Measurements from ENCODE around the gene GATD1. TPM values are rescaled to one million over a fixed set of nuclear protein-coding genes. Genes with fewer than 3 reads are reported as not detected.

GATD1 gene
- total RNA-seq, 8 experiments from 2014 or later: 22.8 to 70.1 (median 38.0) TPM

DNA sequence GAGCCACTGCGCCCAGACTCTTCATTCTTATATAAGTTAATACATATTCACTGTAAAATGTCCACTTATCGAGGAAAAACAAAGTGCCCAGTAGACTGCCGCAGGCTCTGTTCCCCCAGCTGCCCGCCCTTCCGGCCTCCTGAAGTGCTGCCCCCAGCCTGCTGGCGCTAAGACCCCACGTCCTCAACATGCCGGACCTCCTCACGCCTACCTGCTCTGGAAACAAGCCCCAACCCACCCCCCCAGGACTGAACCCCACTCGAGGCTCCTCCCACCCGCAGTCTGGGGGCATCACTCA is 1.1 kb downstream of the GATD1 start:
- in situ Hi-C loops (cut with MboI; ENCODE audit: low pct_unique_long_range_greater_than_20kb in 2 of 9, low sequenced_read_pairs in 9 of 9, unreplicated experiment in 9 of 9): no loop called here
- peaks cover 16 to 17% of the 10 kb centered on the region in 2 donors for H3K4me1 ChIP-seq (replicated peaks in 1 of 2)
- 18 to 43% (median 20%) methylated on average over 2 of the region's 11 CpGs; no CpG with 5 or more reads in 7 of the 10 experiments for WGBS, 10 experiments
- peak overlapping the region; percentile 80 to 98 (median 97) for H3K4me3 ChIP-seq
- ATAC-seq (replicated peaks in 6 of 8): peak in 1 of 8 experiments; percentile 1
- no peak overlapping the region for H3K27ac ChIP-seq

- Histone ChIP-seq H3K27ac (no peak overlapping the region), H3K4me3 (no peak overlapping the region), H3K4me1 (replicated peaks in 1 of 2) (peaks cover 16 to 17% of the 10 kb centered on the region in 2 donors)
- WGBS, 10 experiments: 7 to 100% (median 90%) methylated on average over 1 to 8 of the region's 20 CpGs; no CpG with 5 or more reads in 5 of the 10 experiments
- peak in 1 of 8 experiments; percentile 2 for ATAC-seq (replicated peaks in 6 of 8)
- in situ Hi-C loops (cut with MboI; ENCODE audit: low pct_unique_long_range_greater_than_20kb in 2 of 9, low sequenced_read_pairs in 9 of 9, unreplicated experiment in 9 of 9): loop anchor here in 1 of 9 experiments (25.0 kb wide), 1 partner anchor 213 kb away; the partner anchor contains the start of genes LMNTD2 and RASSF7
These were observed 2.3 kb downstream of the GATD1 start for GRCh38 chr11:774873-775592.

DNA sequence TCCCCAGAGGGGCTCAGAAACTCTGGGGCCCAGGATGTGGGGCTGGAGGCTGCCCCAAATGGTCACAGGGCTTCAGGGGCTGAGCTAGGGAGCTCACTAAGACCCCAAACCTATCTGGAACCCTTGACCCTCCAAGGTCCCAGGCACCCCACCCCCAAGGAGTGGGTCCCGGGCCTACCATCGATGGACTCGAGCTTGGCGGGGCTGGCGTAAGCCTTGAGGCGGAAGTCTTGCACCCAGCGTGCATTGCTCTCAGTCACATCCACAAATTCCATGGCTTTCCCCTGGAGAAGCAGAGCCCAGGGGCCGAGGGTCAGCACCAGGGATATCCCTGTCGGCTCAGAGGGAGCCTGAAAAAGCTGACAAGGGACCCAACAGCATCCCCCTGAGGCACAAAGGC is 3.5 kb downstream of the GATD1 start:
- 86 to 100% (median 100%) methylated on average over 1 to 4 of the region's 9 CpGs; no CpG with 5 or more reads in 7 of the 10 experiments for WGBS, 10 experiments
- Histone ChIP-seq H3K27ac (no peak overlapping the region), H3K4me3 (no peak overlapping the region), H3K4me1 (replicated peaks in 1 of 2) (peaks cover 16 to 17% of the 10 kb centered on the region in 2 donors)
- in situ Hi-C loops (cut with MboI; ENCODE audit: low pct_unique_long_range_greater_than_20kb in 2 of 9, low sequenced_read_pairs in 9 of 9, unreplicated experiment in 9 of 9): loop anchor here in 1 of 9 experiments (25.0 kb wide), 1 partner anchor 212 kb away; the partner anchor contains the start of genes LMNTD2 and RASSF7
- ATAC-seq (replicated peaks in 6 of 8): no peak

GRCh38 chr11:773425-773824 is 3.9 kb downstream of the GATD1 start:
- Histone ChIP-seq H3K4me3 (no peak overlapping the region), H3K27ac (no peak overlapping the region), H3K4me1 (replicated peaks in 1 of 2) (peaks cover 15 to 16% of the 10 kb centered on the region in 2 donors)
- 89 to 100% (median 100%) methylated on average over 1 to 4 of the region's 5 CpGs; no CpG with 5 or more reads in 7 of the 10 experiments for WGBS, 10 experiments
- in situ Hi-C loops (cut with MboI; ENCODE audit: low pct_unique_long_range_greater_than_20kb in 2 of 9, low sequenced_read_pairs in 9 of 9, unreplicated experiment in 9 of 9): loop anchor here in 1 of 9 experiments (25.0 kb wide), 1 partner anchor 211 kb away; the partner anchor contains the start of genes LMNTD2 and RASSF7
- no peak for ATAC-seq (replicated peaks in 6 of 8)

GRCh38 chr11:772429-773390 is 4.6 kb downstream of the GATD1 start:
- ATAC-seq (replicated peaks in 6 of 8): peak in 1 of 8 experiments; percentile 2
- H3K27ac ChIP-seq: no peak overlapping the region
- WGBS, 10 experiments: 100% methylated on average over 1 of the region's 34 CpGs; no CpG with 5 or more reads in 8 of the 10 experiments
- in situ Hi-C loops (cut with MboI; ENCODE audit: low pct_unique_long_range_greater_than_20kb in 2 of 9, low sequenced_read_pairs in 9 of 9, unreplicated experiment in 9 of 9): loop anchor here in 1 of 9 experiments (25.0 kb wide), 1 partner anchor 210 kb away; the partner anchor contains the start of genes LMNTD2 and RASSF7
- peaks cover 11 to 12% of the 10 kb centered on the region in 2 donors for H3K4me1 ChIP-seq (replicated peaks in 1 of 2)
- no peak overlapping the region for H3K4me3 ChIP-seq

GRCh38 chr11:771617-772204 is 5.6 kb downstream of the GATD1 start:
- Histone ChIP-seq H3K4me1 (replicated peaks in 1 of 2) (peaks cover 11 to 12% of the 10 kb centered on the region in 2 donors), H3K27ac (no peak overlapping the region), H3K4me3 (no peak overlapping the region)
- peak in 2 of 8 experiments; percentile 3 to 6 for ATAC-seq (replicated peaks in 6 of 8)
- 60 to 80% methylated on average over 1 of the region's 15 CpGs; no CpG with 5 or more reads in 8 of the 10 experiments for WGBS, 10 experiments
- in situ Hi-C loops (cut with MboI; ENCODE audit: low pct_unique_long_range_greater_than_20kb in 2 of 9, low sequenced_read_pairs in 9 of 9, unreplicated experiment in 9 of 9): loop anchor here in 1 of 9 experiments (25.0 kb wide), 1 partner anchor 209 kb away; the partner anchor contains the start of genes LMNTD2 and RASSF7

DNA sequence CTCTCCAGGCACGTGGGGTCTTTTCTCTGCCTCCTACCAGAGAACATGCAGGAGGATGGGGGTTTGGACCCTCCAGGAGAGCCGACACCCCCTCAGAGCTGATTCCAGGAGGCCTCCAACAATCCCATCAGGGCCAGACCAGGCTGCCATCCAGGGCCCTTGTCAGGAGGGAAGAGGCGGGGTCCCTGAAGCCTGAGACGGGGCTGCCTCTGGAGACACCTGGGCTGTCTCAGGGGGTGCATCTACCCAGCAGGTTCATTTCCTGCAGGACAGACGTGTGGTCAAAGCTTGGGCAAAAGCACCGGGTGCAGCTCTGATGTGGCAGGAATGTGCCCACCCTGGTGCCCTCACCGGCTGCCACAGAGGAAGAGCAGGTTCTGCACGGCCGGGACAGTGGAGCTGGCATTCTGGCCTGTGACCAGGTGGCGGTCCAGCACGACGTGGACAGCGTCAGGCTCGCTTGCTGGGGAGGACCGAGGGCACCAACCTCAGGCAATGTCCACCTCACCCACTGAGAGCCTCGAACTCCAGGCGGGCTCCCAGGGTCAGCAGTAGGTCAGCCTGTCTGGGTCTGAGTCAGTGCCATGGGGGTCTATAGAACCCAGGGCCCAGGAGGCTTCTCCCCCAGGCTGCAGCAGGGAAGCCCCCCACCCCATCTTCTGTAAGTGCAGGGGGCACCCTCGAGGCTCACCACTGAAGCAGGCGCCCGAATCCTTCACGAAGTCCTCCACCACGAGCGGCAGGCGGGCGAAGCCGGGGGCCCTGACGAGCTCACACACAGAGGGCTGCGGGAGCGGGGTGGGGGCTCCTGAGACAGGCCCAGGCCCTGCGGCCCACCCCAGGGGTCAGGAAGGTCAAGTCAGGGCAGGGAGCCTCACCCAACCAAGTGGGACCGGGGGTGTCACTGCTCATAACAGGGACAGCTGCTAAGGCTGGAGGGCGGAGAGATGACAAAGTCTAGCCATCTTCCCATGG is 6.4 kb downstream of the GATD1 start:
- peak in 2 of 8 experiments; percentile 4 to 16 for ATAC-seq (replicated peaks in 6 of 8)

DNA sequence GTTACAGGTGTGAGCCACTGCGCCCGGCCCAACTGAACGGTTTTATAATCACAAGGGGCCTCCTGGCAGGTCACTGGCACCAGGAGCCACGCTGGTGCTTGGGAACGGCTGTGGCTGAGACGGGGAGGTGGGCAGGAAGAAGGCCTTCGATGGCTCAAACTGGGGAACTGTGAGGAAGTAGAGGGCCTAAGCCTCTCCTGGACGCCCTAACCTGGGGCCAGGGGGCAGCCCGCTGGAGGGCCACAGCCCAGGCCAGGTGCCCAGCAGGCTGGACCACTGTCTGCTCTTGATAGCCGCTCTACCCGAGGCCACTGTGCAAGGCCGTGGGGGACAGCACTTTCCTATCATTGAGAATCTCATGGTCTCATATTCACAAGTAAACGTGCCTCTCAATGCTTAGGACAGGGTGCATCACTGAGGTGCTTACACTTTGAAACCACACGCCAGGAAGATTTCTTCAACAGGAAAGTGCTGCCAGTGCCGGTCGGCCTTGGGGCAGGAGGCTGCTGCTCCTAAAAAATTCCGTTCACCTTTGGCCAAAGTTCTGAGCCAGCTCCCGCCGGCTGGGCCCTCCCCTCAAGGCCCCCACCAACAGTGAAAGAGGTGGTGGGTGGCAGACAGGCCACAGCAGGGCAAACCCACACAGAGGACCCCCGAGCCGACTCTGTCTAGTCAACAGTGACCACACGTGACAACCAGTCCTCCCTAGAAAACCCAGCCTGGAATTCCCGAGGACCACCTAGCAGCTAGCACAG is 7.2 kb downstream of the GATD1 start:
- 80 to 100% (median 97%) methylated on average over 1 to 6 of the region's 23 CpGs; no CpG with 5 or more reads in 2 of the 10 experiments for WGBS, 10 experiments
- no peak for ATAC-seq (replicated peaks in 6 of 8)
- Histone ChIP-seq H3K27ac (no peak overlapping the region), H3K4me1 (replicated peaks in 1 of 2) (no peaks in the 10 kb centered on the region), H3K4me3 (no peak overlapping the region)
- in situ Hi-C loops (cut with MboI; ENCODE audit: low pct_unique_long_range_greater_than_20kb in 2 of 9, low sequenced_read_pairs in 9 of 9, unreplicated experiment in 9 of 9): loop anchor here in 1 of 9 experiments (25.0 kb wide), 1 partner anchor 208 kb away; the partner anchor contains the start of genes LMNTD2 and RASSF7

More for the DNA sequence above, 6.4 kb downstream of the GATD1 start:
- Histone ChIP-seq H3K27ac (no peak overlapping the region), H3K4me1 (replicated peaks in 1 of 2) (peaks cover 7 to 8% of the 10 kb centered on the region in 2 donors), H3K4me3 (no peak overlapping the region)
- in situ Hi-C loops (cut with MboI; ENCODE audit: low pct_unique_long_range_greater_than_20kb in 2 of 9, low sequenced_read_pairs in 9 of 9, unreplicated experiment in 9 of 9): loop anchor here in 1 of 9 experiments (25.0 kb wide), 1 partner anchor 209 kb away; the partner anchor contains the start of genes LMNTD2 and RASSF7
- 80 to 100% (median 90%) methylated on average over 2 to 4 of the region's 32 CpGs; no CpG with 5 or more reads in 5 of the 10 experiments for WGBS, 10 experiments

GRCh38 chr11:767238-767637 is 10.0 kb downstream of the GATD1 start:
- WGBS, 10 experiments: 76 to 87% (median 83%) methylated on average over 1 to 6 of the region's 11 CpGs; no CpG with 5 or more reads in 7 of the 10 experiments
- ATAC-seq (replicated peaks in 6 of 8): no peak
- H3K27ac ChIP-seq: no peak overlapping the region
- H3K4me1 ChIP-seq (replicated peaks in 1 of 2): no peaks in the 10 kb centered on the region
- no peak overlapping the region for H3K4me3 ChIP-seq
- in situ Hi-C loops (cut with MboI; ENCODE audit: low pct_unique_long_range_greater_than_20kb in 2 of 9, low sequenced_read_pairs in 9 of 9, unreplicated experiment in 9 of 9): loop anchor here in 1 of 9 experiments (25.0 kb wide), 1 partner anchor 205 kb away; the partner anchor contains the start of genes LMNTD2 and RASSF7

DNA sequence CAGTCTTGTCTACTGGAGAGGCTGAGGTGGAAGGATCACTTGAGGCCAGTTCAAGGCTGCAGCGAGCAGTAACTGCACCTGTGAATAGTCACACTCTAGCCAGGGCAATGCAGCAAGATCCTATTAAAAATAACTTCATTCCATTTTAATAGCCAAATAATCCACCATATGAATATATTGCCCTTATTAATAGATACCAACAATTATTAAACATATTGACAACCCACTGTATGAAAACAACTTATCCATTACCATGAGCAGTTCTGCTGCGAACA is 10.4 kb downstream of the GATD1 start:
- Histone ChIP-seq H3K27ac (no peak overlapping the region), H3K4me1 (replicated peaks in 1 of 2) (no peaks in the 10 kb centered on the region), H3K4me3 (no peak overlapping the region)
- no peak for ATAC-seq (replicated peaks in 6 of 8)
- in situ Hi-C loops (cut with MboI; ENCODE audit: low pct_unique_long_range_greater_than_20kb in 2 of 9, low sequenced_read_pairs in 9 of 9, unreplicated experiment in 9 of 9): loop anchor here in 1 of 9 experiments (25.0 kb wide), 1 partner anchor 205 kb away; the partner anchor contains the start of genes LMNTD2 and RASSF7
- WGBS, 10 experiments: 100% methylated on average over 1 to 2 of the region's 2 CpGs; no CpG with 5 or more reads in 8 of the 10 experiments
